ENCODE data around the gene TSHZ2.

The TSHZ2 gene

DNA sequence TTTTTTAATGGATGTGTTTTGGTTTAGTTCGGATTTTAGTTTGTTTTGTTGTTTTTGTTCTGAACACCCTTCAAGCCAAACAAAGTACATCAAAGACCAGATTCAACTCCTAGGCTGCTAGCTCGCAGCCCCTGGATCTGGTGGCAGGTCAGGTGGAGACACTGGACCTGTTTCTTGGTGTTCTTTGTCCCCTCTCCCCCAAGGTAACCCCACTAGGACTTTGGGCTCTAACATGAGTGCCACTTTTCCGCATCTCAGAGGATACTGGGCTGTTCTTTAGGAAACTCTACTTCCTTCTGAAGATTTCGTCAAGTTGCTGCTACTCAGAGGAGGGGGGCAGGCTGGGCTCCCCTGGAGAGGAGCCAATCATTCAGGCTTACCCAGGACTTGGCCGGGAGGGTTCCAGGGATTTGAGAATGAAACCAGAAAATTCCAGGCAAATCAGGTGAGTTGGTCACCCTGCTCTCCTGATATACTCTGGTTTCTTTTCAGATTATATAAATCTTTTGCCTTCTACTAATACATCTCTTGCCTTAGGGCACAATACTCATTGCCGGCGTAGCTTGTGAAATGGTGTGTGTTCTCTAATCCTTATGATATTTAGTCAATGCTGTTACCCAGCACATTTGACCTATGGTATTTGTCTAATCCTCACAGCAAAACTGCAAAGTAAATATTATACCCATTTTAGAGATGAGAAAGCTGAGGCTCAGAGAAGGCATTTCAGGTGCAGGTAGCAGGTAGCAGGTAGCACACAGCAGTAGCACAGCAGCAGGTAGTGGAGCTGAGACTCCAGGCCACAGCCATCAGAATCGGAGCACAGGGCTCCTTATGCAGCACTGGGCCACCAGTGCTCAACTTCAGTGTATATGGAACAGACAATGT lies 291.6 kb downstream of the TSHZ2 start:
- no peak for DNase-seq

DNA sequence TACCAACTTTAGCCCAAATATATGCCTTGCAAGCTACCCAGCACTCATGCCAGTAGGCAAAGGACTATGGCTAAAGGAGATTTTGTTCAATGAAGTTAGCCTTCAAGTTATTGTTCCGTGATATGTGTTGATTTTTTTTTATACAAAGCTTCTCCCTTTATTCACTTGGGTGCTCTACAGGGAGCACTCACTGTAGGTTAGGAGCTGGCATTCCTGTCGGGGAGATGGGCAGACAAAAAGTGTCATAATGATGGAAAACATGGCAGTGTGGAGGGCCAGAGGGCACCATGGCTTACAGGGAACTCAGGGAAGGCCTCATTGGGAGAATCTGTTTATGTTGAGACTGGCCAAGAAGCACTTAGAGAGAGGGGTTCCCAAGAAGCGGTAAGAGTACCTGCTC lies 292.4 kb downstream of the TSHZ2 start:
- no peak for DNase-seq

DNA sequence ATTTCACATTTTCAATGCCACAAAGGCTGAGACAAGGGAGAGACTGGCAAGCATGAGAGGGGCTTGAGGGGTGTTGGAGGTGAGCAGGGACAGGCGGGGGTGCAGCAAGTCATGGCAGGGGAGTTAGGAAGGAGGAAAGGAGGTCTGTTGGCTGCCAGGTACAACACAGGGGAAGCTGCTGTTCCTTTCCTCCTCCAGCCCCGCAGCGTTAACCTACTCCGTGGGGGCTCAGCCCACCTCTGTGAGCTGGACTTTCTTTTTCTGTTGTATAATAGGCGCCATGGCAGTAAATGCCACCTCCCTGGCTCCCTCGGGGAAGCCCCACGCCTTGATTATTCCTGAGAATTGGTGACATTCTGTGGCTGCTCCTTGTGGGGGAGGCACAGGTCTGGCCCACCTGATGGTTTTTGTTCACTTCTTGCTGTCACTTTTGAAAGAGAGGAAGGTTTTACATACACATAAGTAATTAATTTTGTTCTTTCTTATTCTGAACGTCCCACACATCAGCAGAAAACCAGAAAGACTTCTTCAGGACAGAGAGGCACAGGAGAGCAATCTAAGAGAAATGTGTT lies 293.2 kb downstream of the TSHZ2 start:
- DNase-seq, result no peak

DNA sequence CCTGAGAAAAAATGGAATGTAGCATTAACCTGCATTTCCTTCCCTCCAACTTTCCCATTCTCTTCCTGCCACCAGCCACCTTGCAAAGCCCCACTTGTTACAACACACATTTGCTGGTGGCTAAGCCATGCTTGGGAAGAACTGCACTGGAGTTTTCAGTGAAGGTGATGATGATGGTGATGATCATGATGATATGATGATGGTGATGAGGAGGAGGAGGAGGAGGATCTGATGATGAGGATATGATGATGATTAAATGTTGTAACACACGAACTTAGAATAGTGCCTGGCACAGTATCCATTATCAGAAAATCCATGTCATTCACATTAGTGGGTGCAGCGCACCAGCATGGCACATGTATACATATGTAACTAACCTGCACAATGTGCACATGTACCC lies 297.2 kb downstream of the TSHZ2 start:
- DNase-seq, result no peak

DNA sequence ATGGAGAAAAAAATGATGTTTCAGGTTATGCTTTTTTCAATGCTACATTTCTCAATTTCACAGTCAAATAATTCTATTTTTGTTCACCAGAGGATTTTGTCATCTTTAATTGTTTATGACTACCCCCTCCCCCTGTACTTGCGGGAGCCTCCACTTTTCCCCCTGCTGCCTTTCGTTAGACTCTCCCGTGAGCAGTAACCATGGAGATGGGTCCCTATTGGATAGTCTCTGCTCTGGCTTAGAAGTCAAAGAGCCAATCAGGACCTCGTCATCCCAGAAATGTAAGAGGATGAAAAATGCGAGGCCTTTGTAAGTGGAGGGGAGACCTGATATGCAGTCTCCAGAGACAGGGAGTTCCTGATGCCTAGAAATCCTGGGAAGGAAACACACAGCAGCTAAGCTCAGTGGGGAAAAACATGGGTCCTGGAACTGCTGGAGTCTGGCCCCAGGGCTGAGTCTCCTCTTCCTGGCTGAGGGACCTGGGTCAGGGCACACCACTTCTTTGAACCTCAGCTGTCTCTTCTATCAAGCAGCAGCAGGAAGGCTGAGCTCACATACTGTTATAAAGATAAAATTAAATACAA lies 298.7 kb downstream of the TSHZ2 start:
- DNase-seq, result no peak

DNA sequence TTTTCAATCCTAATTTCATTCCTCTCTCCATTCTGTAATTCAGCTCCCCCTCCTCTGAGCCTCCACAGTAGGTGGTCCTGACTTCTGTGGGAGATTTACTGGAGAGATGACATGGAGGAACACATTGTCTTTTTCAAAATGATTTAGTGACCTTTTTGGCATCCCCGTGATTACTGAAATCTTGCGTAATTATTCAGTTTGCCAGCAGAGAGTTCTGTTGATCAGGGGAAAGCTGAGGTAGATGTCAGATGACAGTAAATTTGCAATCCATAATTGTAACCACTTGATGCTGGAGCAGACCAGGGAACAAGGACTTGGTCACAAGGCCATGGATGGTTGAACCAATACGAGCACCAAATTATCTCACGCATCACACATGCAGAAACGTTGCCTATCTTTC lies 302.2 kb downstream of the TSHZ2 start:
- no peak for DNase-seq

DNA sequence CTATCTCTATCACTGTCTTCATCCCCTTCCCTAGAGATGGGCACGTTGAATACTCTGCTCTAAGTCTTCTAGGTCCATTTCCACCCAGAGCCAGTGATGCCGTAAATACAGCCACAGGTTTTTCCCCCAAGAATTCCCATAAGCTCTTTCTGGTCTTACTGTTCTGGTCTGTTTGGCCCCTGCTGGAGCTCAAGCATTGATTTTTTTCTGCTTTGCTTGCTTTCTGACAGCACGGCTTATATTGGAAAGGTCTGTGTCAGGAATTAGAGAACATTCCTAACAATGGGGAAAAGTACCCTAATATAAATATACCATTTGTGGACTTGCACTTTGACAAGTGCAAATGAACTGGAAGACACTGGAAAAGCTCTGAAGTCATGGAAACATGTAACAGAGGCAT lies 302.6 kb downstream of the TSHZ2 start:
- DNase-seq, result no peak

DNA sequence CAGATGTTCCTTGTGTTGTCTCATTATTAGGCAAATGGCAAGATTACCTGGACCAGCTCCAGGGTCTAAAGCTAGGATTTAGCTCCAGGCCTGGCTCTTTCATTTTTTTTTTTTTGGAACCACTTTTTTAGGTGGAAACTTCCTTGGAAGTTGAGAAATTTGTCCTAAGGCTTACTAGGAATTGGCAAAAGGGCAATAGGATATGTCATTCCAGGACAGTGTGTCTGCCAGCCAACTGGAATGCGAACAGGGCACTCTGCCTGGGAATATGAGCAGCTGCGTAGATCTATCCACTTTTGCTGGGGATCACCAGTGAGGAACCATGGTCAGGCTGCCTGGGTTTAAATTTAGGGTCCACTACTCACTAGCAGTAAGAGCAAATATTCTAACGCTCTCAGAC lies 304.0 kb downstream of the TSHZ2 start:
- no peak for DNase-seq

DNA sequence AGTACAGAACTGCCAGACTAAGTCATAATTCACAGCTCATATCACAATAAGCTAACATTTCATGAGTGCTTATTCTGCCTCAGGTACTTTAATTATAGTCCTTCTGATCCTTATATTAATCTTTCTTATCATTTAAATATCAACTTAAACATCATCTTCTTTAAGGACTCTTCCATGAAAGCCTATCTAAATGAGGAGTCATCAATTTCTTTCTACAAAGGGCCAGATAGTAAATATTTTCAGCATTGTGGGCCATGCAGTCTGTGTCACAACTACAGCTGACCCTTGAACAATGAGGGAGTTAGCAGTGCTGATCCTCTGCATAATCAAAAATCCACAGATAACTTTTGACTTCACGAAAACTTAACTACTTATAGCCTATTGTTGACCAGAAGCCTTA lies 306.4 kb downstream of the TSHZ2 start:
- no peak for DNase-seq

DNA sequence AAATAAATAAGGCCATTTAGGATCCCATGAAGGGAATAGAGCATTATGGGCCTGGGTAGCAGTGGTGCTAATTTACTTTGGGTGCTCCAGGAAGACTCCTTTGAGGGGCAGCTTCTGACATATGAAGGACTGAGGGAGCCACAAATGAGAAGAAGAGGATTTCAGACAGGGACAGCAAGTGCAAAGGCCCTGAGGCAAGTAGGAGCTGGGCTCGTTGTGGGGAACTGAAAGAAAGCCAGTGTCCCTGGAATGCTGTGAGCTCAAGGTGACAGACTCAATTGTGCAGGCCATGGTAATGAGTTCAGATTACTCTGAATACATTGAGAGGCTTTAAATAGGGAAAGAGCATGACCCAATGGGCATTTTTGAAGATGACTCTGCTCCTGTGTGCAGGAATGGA lies 307.6 kb downstream of the TSHZ2 start:
- no peak for DNase-seq

DNA sequence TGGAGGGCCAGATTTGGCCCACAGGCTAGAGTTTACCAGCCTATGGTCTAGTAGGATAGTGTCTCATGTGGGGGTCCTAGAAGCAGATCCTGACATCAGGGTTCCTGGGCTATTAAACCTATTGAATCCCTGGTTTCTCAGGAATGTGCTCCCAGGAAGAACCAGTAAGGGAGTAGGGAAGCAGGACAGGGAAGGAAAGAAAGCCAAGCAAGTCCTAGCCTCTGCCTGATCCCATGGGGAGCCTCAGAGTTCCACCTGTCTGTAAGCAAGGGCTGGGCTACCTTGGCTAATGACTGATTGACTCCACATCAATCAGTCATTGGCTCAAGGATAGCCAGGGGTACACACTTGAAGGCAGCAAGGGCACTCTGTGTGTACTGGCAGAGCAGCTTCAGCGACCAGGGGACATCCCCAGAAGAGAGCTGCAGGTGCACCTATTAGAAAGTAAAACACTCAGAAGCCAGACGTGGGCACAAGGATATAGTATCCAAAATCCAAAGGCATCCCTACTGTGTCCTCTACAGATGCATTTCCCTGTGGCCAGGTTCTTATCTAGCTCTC lies 309.5 kb downstream of the TSHZ2 start:
- no peak for DNase-seq

DNA sequence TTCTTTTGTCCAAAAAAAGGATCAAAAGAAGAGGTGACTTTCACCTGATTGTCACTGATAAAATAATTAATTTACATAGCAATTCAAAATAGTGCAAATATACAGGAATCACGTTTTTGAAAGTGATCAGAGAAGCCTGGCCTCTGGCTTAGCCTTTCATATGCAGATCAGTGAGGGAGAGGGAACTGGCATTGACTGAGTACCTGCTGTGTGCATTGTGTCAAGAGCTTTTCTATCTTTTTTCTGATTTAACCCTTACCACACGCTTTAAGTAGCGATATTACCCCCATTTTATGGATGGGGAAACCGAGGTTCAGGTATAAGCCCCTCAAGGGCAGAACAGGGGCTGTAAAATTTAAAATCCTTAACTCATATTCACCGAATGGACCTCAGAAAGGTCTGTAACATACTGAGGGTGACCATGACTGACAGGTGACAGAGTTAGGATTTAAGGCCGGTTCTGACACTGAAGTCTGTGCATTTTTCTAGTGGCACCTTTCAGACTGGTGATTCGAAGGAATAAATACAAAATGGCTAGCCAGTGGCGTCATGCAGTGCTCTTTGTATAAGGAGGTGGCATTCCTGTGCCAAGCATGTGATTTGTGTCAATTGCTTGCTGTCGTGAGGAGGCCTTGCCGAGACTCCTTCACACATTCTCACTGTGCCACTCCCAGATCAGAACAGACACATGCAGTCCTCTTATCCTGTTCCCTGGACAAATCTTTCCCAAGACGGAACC lies 310.2 kb downstream of the TSHZ2 start:
- no peak for DNase-seq

DNA sequence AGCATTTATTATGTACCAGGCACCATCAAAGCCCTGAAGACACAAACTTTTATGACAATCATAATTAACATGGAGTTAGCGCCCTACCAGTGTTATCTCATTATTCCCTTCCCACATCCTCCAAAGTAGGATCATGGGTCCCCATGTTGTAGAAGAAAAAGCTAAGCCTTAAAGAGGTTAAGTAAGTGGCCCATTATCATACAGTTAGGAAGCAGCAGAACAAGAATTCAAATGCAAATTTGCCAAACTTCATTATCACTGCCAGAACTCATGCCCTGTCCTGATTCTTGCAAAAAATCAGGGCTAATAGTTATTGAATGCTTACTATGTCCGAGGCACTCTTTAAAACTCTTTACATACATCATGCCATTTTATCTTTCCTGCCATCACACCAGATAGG lies 310.9 kb downstream of the TSHZ2 start:
- no peak for DNase-seq

DNA sequence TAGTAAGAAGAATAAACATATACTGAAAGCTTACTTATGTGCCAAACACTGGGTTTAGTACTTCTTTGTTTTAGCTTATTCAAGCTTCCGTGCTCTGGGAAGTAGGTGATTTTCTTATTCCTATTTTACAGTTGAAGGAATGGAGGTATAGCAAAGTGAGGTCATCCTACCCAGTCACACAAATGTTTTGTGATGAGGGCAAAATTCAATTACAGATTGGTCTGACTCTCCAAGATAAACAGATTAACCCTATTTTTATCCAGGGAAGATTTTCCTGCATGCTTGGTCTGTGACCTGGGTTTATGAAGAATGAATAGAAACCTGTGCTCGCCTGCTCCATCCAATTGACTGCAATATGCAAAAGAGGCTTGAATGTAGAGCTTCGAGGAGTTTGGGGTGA lies 311.4 kb downstream of the TSHZ2 start:
- no peak for DNase-seq

DNA sequence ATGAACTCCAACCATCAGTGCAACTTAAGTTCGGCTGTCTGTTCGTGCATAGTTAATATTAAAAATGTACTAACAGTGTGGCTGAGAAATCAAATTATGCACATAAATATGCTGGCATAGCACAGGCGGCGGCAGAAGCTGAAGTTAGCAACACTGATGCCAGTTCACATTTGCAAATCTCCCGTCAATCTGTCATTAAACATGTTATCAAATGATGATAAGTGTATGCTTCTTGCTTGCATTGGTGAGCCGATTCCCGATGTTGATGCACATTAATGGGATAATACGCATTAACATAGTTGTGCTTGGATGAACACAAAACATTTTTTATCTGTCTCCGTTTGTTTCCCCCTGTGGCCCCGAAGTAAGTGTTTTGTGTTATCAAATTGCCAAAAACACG lies 312.1 kb downstream of the TSHZ2 start:
- no peak for DNase-seq

DNA sequence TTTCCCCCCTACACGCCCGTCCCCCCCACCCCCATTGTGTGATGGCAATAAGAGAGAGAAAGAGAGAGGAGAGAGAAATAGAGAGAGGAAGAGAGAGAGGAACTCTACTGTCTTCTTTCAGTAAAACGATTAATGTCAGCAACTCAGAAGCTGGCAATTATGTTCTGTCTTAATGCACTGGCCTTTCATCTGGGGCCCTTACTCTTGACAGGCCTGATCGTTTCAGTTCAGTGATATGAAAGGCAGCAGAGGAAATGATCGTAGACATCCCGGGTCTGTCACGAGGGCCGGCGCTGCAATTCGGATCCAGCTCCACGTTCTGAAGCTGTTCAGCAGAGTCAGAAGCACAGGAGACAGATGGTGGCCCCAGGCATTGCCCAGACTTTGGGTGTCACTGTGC lies 312.5 kb downstream of the TSHZ2 start:
- no peak for DNase-seq

DNA sequence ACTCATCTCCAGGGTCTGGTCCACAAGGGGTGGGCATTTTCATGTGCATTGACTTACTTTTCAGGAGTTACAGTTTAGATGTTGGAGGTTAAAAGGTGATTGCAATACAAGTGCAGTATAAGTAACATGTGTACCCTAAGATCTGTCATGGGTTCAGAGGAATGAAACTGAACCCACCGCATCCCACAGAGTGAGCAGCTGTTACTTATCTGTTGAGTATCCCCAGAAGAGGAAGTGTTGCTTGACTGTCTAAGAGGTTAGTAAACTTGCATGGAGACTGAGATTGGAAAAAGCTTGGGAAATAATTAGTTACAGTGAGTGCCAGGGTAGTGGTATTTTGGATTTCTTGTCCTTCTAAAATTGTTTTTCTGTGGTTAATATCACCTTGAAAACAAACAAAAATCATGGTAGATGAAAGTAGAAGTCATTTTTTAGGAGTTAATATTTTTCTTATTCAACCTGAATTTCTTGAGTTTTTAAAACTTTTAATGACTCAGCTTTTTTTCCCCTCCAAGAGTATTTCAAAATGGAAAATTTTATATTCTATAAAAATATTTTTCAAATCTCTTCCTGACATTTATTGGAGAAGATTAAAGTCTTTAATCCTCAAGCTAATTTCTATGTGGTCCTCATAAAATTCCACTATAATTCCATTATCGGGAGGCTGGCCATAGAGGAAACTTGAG lies 315.3 kb downstream of the TSHZ2 start:
- no peak for DNase-seq

DNA sequence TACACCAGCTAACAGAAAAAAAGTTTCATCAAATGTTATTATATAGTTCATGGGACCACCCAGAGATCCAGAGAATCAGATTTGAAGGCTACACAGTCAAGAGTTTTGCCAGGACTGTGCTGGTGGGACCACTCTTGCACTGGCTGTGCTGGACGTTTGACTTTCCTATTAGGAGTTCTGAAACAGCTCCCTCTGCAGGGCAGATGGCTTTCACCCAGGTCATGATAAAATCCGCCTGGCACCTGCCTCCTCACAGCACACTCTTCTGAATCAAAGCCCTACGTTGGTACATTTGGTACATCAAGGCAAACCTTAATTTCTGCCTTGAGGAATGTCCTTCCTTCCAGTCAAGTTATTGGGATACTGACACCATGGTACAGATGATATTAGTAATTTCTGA lies 319.4 kb downstream of the TSHZ2 start:
- DNase-seq, result no peak

DNA sequence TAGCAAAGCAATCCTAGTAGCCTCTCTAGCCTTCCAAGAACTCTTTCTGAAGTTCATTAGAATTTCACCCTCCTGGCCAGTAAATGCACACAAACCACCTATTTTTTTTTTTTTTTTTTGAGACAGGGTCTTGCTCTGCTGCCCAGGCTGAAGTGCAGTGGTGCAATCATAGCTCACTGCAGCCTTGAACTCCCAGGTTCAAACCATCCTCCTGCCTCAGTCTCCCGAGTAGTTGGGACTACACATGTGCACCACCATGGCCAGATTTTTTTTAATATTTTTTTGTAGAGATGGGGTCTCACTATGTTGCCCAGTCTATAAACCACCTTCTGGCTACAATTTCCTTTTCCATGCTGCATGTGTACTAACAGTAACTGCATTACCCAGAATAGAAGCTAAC lies 320.2 kb downstream of the TSHZ2 start:
- no peak for DNase-seq

DNA sequence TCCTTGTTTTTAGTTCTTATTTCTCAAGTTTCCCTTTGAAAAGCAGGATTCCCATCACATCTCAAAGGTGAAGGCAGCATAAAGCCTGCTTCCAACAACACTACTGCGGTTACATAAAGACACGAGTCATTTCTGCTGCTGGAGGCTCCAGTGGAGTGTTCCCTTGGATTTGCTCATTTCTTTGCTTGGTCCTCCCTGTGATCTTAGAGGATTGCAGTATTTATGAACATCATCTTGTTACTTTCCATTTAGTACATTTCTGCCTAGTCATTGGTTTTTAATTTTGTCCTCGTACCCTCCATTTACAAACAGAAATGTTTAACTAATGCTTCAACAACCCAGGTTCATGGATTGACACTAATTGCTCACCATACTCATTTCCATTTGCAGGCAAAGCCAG lies 322.6 kb downstream of the TSHZ2 start:
- DNase-seq, result no peak

DNA sequence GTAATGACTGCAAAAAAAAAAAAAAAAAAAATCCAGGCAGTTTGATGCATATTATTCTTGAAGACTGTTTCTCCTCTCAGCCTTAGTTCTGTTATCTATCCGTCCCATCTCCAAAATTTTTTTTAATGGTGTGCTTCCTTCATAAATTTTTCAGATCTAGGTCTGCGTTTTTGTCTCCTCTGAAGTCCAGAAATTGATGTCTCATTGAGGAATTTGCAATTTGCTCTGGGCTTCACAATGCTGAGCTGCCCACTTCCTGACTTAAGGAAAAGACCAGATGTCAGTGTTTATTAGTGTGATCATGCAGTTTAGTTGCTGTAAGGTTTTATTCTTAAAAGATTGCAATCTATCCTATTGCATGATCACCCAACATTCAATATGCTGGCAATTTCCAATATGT lies 323.9 kb downstream of the TSHZ2 start:
- no peak for DNase-seq

DNA sequence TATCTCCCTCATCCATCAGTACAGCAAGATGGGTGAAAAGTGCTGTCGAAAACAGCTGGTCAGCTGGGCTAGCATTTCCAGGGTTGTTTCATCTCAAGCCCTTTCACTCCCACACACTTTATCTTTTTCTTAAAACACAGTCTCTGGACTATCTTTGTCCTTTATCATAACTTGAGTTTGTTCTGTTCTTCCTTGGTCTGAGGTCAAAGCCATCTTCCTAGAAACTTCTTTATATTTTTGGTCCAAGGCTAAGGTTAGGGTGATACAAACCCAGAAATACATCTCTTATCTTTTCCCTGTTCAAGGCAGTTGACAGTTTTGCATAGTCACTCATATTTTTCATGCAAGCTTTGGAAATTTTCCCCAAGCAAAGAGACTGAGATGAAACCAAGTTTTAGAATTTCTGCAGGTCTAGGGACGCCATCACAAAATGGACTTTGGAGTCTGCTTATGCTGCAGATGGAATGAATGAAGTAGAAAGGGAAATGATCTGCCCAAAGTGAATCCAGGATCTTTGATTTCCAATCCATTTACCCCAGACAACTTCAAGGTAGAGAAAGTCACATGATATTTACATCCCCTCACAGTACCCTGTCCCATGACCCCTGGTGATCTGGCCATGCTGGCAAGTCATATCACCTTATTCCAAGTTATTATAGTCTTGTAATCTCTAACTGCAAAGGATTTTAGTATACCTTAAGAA lies 324.4 kb downstream of the TSHZ2 start:
- DNase-seq, result no peak

Data from DMS79 (cell line).